ENCODE data around the gene EXO1. TPM values are rescaled to one million over a fixed set of nuclear protein-coding genes. Genes with fewer than 3 reads are reported as not detected.

EXO1 gene
- total RNA-seq, 1 donor from 2014 or later: not detected

DNA sequence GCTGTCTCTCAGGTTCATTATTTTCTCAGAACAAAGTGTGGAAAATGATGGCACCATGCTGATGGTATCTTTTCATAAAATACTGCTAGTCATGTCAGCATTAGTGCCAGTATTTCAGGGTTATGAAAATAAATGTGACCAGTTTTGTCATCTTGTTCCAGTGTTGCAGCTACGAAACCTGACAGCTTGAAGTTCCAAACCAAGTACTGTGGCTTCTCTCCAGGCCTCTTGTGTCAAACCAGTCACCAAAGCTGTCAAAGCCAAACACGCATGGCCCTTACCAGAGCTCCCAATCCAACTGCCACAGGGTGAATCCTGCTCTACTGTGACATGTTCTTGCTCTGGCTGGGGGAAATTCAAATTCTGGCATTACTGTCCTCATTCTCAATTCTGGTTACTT is 20.7 kb upstream of the EXO1 start:
- H3K4me1 ChIP-seq: peaks cover 0 to 10% of the 10 kb centered on the region in 2 donors
- DNase-seq (ENCODE audit: low spot score in 2 of 2): no peak
- no peaks in the 10 kb centered on the region for H3K27me3 ChIP-seq
- no peak overlapping the region for H3K4me3 ChIP-seq
- intact Hi-C loops (cut with DNase I): no loop called here
- no peaks in the 10 kb centered on the region for H3K9me3 ChIP-seq
- TF ChIP-seq, protein P1, sequence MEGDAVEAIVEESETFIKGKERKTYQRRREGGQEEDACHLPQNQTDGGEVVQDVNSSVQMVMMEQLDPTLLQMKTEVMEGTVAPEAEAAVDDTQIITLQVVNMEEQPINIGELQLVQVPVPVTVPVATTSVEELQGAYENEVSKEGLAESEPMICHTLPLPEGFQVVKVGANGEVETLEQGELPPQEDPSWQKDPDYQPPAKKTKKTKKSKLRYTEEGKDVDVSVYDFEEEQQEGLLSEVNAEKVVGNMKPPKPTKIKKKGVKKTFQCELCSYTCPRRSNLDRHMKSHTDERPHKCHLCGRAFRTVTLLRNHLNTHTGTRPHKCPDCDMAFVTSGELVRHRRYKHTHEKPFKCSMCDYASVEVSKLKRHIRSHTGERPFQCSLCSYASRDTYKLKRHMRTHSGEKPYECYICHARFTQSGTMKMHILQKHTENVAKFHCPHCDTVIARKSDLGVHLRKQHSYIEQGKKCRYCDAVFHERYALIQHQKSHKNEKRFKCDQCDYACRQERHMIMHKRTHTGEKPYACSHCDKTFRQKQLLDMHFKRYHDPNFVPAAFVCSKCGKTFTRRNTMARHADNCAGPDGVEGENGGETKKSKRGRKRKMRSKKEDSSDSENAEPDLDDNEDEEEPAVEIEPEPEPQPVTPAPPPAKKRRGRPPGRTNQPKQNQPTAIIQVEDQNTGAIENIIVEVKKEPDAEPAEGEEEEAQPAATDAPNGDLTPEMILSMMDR (IDR thresholded peaks at IDR 0.05): no peak
- no peaks in the 10 kb centered on the region for H3K36me3 ChIP-seq
- peak overlapping the region; percentile 37 to 52 for H3K27ac ChIP-seq

DNA sequence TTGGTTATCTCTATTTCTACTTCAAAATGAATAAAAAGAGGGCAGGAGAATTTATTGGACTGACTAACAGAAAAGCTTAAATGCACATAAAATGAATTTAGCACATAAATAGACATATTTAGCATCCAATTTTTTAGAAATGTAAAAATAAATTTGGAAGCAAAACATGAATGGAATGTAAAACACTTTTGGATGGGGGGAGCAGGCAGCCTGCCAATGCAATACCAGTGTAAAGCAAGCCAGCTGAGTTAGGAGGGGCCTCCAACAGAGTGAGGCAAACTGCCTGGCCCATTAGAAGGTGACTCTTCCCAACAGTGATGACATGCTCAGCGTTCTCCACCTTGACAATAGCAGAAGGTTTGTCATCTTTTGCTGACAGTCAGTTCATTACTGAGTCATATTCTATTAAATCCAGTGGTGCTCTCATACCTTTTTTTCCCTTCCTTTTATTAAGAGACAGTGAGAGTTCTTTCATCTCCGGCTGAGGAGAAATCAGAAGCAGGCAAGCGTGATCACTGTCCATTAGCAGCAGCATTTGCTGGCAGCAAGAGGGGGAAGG is 19.5 kb upstream of the EXO1 start:
- H3K27ac ChIP-seq: no peak overlapping the region
- H3K36me3 ChIP-seq: no peaks in the 10 kb centered on the region
- TF ChIP-seq, protein P1 (IDR thresholded peaks at IDR 0.05): no peak
- H3K27me3 ChIP-seq: no peaks in the 10 kb centered on the region
- no peak overlapping the region for H3K4me3 ChIP-seq
- no peak for DNase-seq (ENCODE audit: low spot score in 2 of 2)
- H3K9me3 ChIP-seq: no peaks in the 10 kb centered on the region
- intact Hi-C loops (cut with DNase I): no loop called here
- peaks cover 0 to 10% of the 10 kb centered on the region in 2 donors for H3K4me1 ChIP-seq

DNA sequence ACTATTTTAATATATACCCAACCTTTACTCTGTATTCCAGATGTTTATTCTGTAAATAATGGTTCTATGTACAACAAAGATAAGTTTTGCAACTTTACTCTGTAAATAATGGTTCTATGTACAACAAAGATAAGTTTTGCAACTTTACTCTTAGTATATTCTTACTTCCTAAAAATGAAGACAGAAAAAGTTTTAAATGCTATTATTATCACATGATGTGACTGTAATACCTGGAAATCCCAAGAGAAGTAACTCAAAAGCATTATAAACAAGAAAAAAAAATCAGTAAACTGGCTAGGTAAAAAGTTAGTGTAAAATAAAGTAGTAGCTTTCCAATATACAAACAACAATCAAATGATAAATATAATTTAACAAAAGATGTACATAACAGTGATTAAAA is 18.5 kb upstream of the EXO1 start:
- TF ChIP-seq, protein P1 (IDR thresholded peaks at IDR 0.05): no peak
- Histone ChIP-seq H3K4me3 (no peak overlapping the region), H3K27ac (no peak overlapping the region), H3K36me3 (no peaks in the 10 kb centered on the region), H3K9me3 (no peaks in the 10 kb centered on the region), H3K4me1 (peaks cover 0 to 10% of the 10 kb centered on the region in 2 donors), H3K27me3 (no peaks in the 10 kb centered on the region)
- DNase-seq (ENCODE audit: low spot score in 2 of 2): no peak
- intact Hi-C loops (cut with DNase I): no loop called here

DNA sequence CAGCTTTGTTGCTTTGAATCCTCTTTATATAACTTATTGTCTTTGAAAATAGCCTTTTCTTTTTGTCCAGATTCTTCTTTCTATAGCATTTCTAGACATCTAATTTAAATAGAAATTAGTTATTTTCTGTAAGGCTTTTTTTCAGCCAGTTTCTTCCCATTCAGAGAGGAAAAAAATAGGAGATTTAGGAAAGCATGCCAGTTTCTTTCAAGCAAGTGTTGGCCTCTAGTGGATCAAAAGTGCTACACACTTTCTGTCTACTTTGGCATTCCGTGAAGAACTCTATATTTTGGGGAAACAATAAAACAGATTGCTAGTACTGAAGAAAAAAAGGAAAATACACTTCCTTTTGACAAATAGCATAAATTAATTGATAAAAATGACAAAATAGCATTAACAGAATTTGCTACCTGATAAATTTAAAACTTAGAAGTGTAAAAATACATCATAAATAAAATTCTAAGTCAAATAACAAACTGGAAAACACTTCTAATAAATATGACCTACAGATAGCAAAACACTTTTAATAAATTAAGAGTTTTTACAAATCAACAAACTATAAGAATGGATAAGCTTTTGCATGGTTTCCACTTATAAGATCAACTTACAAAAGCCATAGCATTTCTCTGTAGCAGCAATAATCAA is 13.1 kb upstream of the EXO1 start:
- no peak for DNase-seq (ENCODE audit: low spot score in 2 of 2)
- no peak overlapping the region for H3K4me3 ChIP-seq
- no peaks in the 10 kb centered on the region for H3K36me3 ChIP-seq
- no peaks in the 10 kb centered on the region for H3K4me1 ChIP-seq
- no peaks in the 10 kb centered on the region for H3K27me3 ChIP-seq
- H3K9me3 ChIP-seq: no peaks in the 10 kb centered on the region
- no peak overlapping the region for H3K27ac ChIP-seq
- TF ChIP-seq, protein P1 (IDR thresholded peaks at IDR 0.05): peak; percentile 49 to 76 (median 58)
- intact Hi-C loops (cut with DNase I): loop anchor here (1.0 kb wide), 1 partner anchor 224 kb away; no protein-coding TSS in a partner anchor

DNA sequence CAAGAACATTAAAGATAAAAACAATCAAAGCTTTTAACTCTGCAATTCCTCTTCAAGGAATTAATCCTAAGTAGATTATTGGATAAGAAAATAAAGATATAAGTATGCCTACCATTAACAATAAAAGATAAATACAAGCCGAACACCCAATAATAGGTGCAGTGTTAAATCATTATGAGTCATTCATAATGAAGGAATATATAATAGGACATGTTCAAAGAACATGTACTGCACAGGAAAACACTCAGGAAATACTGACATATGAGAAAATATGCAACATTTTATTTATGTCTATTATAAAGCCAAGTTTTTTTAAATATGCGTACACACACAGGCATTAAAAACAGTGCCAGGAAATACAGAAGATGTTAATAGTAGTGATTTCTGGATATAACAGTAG is 11.1 kb upstream of the EXO1 start:
- H3K36me3 ChIP-seq: no peaks in the 10 kb centered on the region
- no peaks in the 10 kb centered on the region for H3K27me3 ChIP-seq
- no peak overlapping the region for H3K4me3 ChIP-seq
- no peak overlapping the region for H3K27ac ChIP-seq
- H3K9me3 ChIP-seq: no peaks in the 10 kb centered on the region
- TF ChIP-seq, protein P1 (IDR thresholded peaks at IDR 0.05): no peak
- intact Hi-C loops (cut with DNase I): no loop called here
- no peak for DNase-seq (ENCODE audit: low spot score in 2 of 2)
- H3K4me1 ChIP-seq: no peaks in the 10 kb centered on the region

Measured in ascending aorta (tissue), 2 donors.